Calu3 (cell line): ENCODE results near the gene CLN5. TPM values are rescaled to one million over a fixed set of nuclear protein-coding genes. Genes with fewer than 3 reads are reported as not detected.
"Not testable (repeated sequence)": the region's sequence is repeated elsewhere in the genome, so short reads cannot be mapped to it uniquely, and the experiment has no call there.

Experiments
- BruUV-seq: library from RNA; stranded (reverse); fragments of 400-500 nt; replicated peaks from 2 replicates; lab custom pipeline; 2021; lab: Mats Ljungman, UMichigan
- CTCF ChIA-PET: fragments of 300-600 bp; sonication (Branson Sonifier 250); formaldehyde crosslinking; loops from one replicate; lab custom pipeline; 2022; ENCODE audit warnings: antibody characterized with exemption; lab: Charles Lee
- DNase-seq: peaks from one replicate; pipeline ENCODE4 v3.0.0; 2022
- H3K27ac Mint-ChIP-seq: one replicate; pipeline ENCODE4 v1.8.0; 2022; ENCODE audit warnings: mixed read lengths; ENCODE audit not compliant: unreplicated experiment
- H3K27me3 Mint-ChIP-seq: one replicate; pipeline ENCODE4 v1.8.0; 2022; ENCODE audit warnings: mixed read lengths; ENCODE audit not compliant: unreplicated experiment
- H3K36me3 Mint-ChIP-seq: one replicate; pipeline ENCODE4 v1.8.0; 2022; ENCODE audit warnings: mild to moderate bottlenecking, moderate library complexity, mixed read lengths; ENCODE audit not compliant: insufficient read depth, unreplicated experiment
- H3K4me1 Mint-ChIP-seq: one replicate; pipeline ENCODE4 v1.8.0; 2022; ENCODE audit warnings: mild to moderate bottlenecking, low read depth, mixed read lengths; ENCODE audit not compliant: unreplicated experiment
- H3K4me3 Mint-ChIP-seq: one replicate; pipeline ENCODE4 v1.8.0; 2022; ENCODE audit warnings: mild to moderate bottlenecking, low read depth, moderate library complexity, mixed read lengths; ENCODE audit not compliant: unreplicated experiment
- H3K9me3 Mint-ChIP-seq: one replicate; pipeline ENCODE4 v1.8.0; 2022; ENCODE audit warnings: low read depth, mixed read lengths; ENCODE audit not compliant: unreplicated experiment
- intact Hi-C: fragments of 100-400 bp; cut with micrococcal nuclease; formaldehyde crosslinking; loops from one replicate; pipeline ENCODE4 v1.10.0; 2022; ENCODE audit not compliant: unreplicated experiment
- total RNA-seq: library from RNA; stranded (reverse); gene quantifications from 2 replicates; pipeline ENCODE4 v1.2.3, GENCODE V29; 2022
- TF ChIP-seq, protein P1 (sequence below): fragments of 200-600 bp; IDR thresholded peaks from one replicate; pipeline ENCODE4 v1.8.0; 2022; ENCODE audit warnings: antibody characterized with exemption; ENCODE audit not compliant: unreplicated experiment

CLN5 gene
- total RNA-seq, 1 experiment from 2014 or later: 7.3 TPM

- H3K36me3 Mint-ChIP-seq: no peaks in the 10 kb centered on the region
- BruUV-seq: no TSS peak
- no peak overlapping the region for H3K4me3 Mint-ChIP-seq
- no peaks in the 10 kb centered on the region for H3K4me1 Mint-ChIP-seq
- no peaks in the 10 kb centered on the region for H3K9me3 Mint-ChIP-seq
- CTCF ChIA-PET: no interaction called here
- intact Hi-C loops: no loop called here
- TF ChIP-seq, protein P1, sequence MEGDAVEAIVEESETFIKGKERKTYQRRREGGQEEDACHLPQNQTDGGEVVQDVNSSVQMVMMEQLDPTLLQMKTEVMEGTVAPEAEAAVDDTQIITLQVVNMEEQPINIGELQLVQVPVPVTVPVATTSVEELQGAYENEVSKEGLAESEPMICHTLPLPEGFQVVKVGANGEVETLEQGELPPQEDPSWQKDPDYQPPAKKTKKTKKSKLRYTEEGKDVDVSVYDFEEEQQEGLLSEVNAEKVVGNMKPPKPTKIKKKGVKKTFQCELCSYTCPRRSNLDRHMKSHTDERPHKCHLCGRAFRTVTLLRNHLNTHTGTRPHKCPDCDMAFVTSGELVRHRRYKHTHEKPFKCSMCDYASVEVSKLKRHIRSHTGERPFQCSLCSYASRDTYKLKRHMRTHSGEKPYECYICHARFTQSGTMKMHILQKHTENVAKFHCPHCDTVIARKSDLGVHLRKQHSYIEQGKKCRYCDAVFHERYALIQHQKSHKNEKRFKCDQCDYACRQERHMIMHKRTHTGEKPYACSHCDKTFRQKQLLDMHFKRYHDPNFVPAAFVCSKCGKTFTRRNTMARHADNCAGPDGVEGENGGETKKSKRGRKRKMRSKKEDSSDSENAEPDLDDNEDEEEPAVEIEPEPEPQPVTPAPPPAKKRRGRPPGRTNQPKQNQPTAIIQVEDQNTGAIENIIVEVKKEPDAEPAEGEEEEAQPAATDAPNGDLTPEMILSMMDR: no peak
- DNase-seq: no peak
- H3K27ac Mint-ChIP-seq: no peak overlapping the region
- H3K27me3 Mint-ChIP-seq: no peaks in the 10 kb centered on the region
Measured at GRCh38 chr13:77001963-77002587, 10.2 kb downstream of the CLN5 start.

- Mint-ChIP-seq H3K27me3 (no peaks in the 10 kb centered on the region), H3K36me3 (no peaks in the 10 kb centered on the region), H3K9me3 (no peaks in the 10 kb centered on the region), H3K27ac (no peak overlapping the region), H3K4me3 (no peak overlapping the region), H3K4me1 (no peaks in the 10 kb centered on the region)
- no TSS peak for BruUV-seq
- DNase-seq: no peak
- CTCF ChIA-PET: no interaction called here
- intact Hi-C loops: no loop called here
- TF ChIP-seq, protein P1: no peak
Measured at GRCh38 chr13:77002590-77003190, 10.8 kb downstream of the CLN5 start.

DNA sequence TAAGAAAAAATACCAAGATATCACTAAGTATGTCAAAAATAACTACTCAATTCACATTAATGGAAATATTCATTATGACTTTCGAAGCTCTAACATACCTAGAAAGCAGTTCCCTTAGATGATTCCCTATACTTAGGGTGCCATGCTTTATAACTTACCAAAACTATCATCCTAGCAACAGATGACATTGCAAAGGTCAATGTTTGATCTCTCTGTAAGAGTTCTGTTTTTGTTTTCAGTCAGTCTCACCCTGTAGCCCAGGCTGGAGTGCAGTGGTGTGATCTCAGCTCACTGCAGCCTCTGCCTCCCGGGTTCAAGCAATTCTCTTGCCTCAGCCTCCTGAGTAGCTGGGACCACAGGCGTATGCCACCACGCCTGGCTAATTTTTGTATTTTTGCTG lies 16.5 kb downstream of the CLN5 start:
- H3K36me3 Mint-ChIP-seq, DNase-seq, H3K27me3 Mint-ChIP-seq, H3K27ac Mint-ChIP-seq, BruUV-seq, intact Hi-C loops, H3K9me3 Mint-ChIP-seq, H3K4me1 Mint-ChIP-seq, H3K4me3 Mint-ChIP-seq, CTCF ChIA-PET: not testable (repeated sequence)

DNA sequence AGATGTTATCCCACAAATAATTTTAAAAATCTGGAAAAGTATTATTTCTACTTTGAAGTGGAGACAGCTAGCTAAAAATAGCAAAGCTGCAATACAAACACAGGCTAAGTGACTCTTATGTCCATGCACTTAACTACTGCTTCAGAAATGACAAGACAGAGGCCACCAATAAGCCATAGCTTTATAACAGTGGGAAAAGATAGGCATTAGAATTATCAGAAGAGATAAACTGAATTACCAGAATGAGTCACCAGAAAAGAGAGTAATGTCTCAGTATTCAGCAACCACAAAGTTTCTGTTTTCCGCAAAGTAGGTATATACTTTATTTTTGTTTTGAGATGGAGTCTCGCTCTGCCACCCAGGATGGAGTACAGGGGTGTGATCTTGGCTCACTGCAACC lies 17.1 kb downstream of the CLN5 start:
- DNase-seq: no peak
- TF ChIP-seq, protein P1: no peak

DNA sequence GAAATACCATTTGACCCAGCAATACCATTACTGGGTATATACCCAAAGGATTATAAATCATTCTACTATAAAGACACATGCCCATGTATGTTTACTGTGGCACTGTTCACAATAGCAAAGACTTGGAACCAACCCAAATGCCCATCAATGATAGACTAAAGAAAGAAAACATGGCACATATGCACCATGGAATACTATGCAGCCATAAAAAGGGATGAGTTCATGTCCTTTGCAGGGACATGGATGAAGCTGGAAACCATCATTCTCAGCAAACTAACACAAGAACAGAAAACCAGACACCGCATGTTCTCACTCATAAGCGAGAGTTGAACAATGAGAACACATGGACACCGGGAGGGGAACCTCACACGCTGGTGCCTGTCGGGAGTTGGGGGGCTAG lies 17.8 kb downstream of the CLN5 start:
- not testable (repeated sequence) for H3K27me3 Mint-ChIP-seq

More for the DNA sequence above, 17.1 kb downstream of the CLN5 start:
- Mint-ChIP-seq H3K4me3 (no peak overlapping the region), H3K36me3 (no peaks in the 10 kb centered on the region), H3K4me1 (no peaks in the 10 kb centered on the region), H3K9me3 (no peaks in the 10 kb centered on the region), H3K27ac (no peak overlapping the region), H3K27me3 (no peaks in the 10 kb centered on the region)
- intact Hi-C loops: no loop called here
- CTCF ChIA-PET: no interaction called here
- no TSS peak for BruUV-seq

More for the DNA sequence above, 17.8 kb downstream of the CLN5 start:
- BruUV-seq, DNase-seq, H3K4me1 Mint-ChIP-seq, H3K9me3 Mint-ChIP-seq, H3K4me3 Mint-ChIP-seq, CTCF ChIA-PET, H3K36me3 Mint-ChIP-seq, intact Hi-C loops, H3K27ac Mint-ChIP-seq: not testable (repeated sequence)
